ENCODE data around the gene PKHD1.

PKHD1 gene

GRCh38 chr6:51569594-51569993 is 517.8 kb downstream of the PKHD1 start:
- H3K9ac ChIP-seq (ENCODE audit: low read depth in 1 of 2, low read length in 2 of 2), result no peak overlapping the region
- H3K4me3 ChIP-seq (ENCODE audit: low read depth in 1 of 2, low read length in 2 of 2), result no peak overlapping the region
- no peak overlapping the region for H3K27ac ChIP-seq (ENCODE audit: low read depth, low read length)
- no peaks in the 10 kb centered on the region for H3K9me3 ChIP-seq (ENCODE audit: control insufficient read depth in 1 of 2, low read length in 2 of 2)
- no peaks in the 10 kb centered on the region for H3K4me1 ChIP-seq (ENCODE audit: control insufficient read depth in 1 of 2, insufficient read depth in 2 of 2, low read length in 2 of 2)
- no peaks in the 10 kb centered on the region for H3K36me3 ChIP-seq (ENCODE audit: control insufficient read depth in 1 of 2, insufficient read depth in 2 of 2, low read length in 2 of 2)
- H3K27me3 ChIP-seq (ENCODE audit: control insufficient read depth in 1 of 2, insufficient read depth in 2 of 2, low read length in 2 of 2), result no peaks in the 10 kb centered on the region

DNA sequence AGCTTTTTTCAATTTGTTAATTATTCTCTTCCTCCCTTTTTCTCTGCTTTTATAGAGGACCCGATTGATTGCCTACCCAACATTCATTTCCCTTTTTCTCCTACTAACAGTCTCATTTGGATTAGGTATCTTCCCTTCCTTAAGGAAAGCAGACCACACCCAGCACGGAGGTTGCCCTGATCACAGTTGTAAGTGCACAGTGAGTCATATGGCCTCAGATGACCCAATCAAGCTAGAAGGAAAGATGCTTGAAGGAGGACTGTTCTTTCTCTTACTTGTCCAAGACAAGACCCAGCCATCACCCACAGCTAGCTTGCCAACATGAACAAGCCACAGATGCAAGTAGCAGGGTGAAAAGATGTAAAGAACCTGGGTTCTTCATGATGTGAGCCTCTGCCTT is 518.6 kb downstream of the PKHD1 start:
- Histone ChIP-seq H3K27ac (ENCODE audit: low read depth, low read length) (no peak overlapping the region), H3K4me1 (ENCODE audit: control insufficient read depth in 1 of 2, insufficient read depth in 2 of 2, low read length in 2 of 2) (no peaks in the 10 kb centered on the region), H3K9ac (ENCODE audit: low read depth in 1 of 2, low read length in 2 of 2) (no peak overlapping the region), H3K4me3 (ENCODE audit: low read depth in 1 of 2, low read length in 2 of 2) (no peak overlapping the region), H3K36me3 (ENCODE audit: control insufficient read depth in 1 of 2, insufficient read depth in 2 of 2, low read length in 2 of 2) (no peaks in the 10 kb centered on the region), H3K27me3 (ENCODE audit: control insufficient read depth in 1 of 2, insufficient read depth in 2 of 2, low read length in 2 of 2) (no peaks in the 10 kb centered on the region), H3K9me3 (ENCODE audit: control insufficient read depth in 1 of 2, low read length in 2 of 2) (no peaks in the 10 kb centered on the region)

DNA sequence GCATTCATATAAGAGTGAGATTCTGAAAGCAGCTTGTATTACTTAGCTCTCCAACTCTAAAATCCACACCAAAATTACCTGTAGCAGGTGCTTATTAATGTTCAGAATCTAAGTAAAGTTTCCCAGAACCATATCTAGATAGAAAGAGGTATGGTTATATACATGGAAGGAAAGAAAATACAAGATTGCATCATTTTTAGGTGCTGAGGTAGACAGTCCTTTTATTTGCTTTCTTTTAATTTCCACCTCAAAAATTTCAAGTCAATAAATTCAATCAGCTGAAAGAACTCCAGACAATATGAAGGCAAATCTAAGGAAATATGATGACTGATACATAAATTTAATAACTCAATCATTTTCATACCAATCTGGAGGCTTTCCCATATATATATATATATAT is 521.9 kb downstream of the PKHD1 start:
- Histone ChIP-seq H3K27ac (ENCODE audit: low read depth, low read length) (no peak overlapping the region), H3K4me1 (ENCODE audit: control insufficient read depth in 1 of 2, insufficient read depth in 2 of 2, low read length in 2 of 2) (no peaks in the 10 kb centered on the region), H3K27me3 (ENCODE audit: control insufficient read depth in 1 of 2, insufficient read depth in 2 of 2, low read length in 2 of 2) (no peaks in the 10 kb centered on the region), H3K9me3 (ENCODE audit: control insufficient read depth in 1 of 2, low read length in 2 of 2) (no peaks in the 10 kb centered on the region), H3K9ac (ENCODE audit: low read depth in 1 of 2, low read length in 2 of 2) (no peak overlapping the region), H3K36me3 (ENCODE audit: control insufficient read depth in 1 of 2, insufficient read depth in 2 of 2, low read length in 2 of 2) (no peaks in the 10 kb centered on the region), H3K4me3 (ENCODE audit: low read depth in 1 of 2, low read length in 2 of 2) (no peak overlapping the region)
